GM19025 (cell line): ENCODE measurements around the gene BARX1.
"Not testable (repeated sequence)": the region's sequence is repeated elsewhere in the genome, so short reads cannot be mapped to it uniquely, and the experiment has no call there.

ENCODE experiments used
- ATAC-seq: cut with Tn5 transposase; IDR thresholded peaks from one replicate; pipeline ENCODE4 v1.9.1; 2021; ENCODE audit warnings: mild to moderate bottlenecking, low read depth, moderate library complexity; ENCODE audit not compliant: unreplicated experiment

BARX1 gene, protein sequence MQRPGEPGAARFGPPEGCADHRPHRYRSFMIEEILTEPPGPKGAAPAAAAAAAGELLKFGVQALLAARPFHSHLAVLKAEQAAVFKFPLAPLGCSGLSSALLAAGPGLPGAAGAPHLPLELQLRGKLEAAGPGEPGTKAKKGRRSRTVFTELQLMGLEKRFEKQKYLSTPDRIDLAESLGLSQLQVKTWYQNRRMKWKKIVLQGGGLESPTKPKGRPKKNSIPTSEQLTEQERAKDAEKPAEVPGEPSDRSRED

DNA sequence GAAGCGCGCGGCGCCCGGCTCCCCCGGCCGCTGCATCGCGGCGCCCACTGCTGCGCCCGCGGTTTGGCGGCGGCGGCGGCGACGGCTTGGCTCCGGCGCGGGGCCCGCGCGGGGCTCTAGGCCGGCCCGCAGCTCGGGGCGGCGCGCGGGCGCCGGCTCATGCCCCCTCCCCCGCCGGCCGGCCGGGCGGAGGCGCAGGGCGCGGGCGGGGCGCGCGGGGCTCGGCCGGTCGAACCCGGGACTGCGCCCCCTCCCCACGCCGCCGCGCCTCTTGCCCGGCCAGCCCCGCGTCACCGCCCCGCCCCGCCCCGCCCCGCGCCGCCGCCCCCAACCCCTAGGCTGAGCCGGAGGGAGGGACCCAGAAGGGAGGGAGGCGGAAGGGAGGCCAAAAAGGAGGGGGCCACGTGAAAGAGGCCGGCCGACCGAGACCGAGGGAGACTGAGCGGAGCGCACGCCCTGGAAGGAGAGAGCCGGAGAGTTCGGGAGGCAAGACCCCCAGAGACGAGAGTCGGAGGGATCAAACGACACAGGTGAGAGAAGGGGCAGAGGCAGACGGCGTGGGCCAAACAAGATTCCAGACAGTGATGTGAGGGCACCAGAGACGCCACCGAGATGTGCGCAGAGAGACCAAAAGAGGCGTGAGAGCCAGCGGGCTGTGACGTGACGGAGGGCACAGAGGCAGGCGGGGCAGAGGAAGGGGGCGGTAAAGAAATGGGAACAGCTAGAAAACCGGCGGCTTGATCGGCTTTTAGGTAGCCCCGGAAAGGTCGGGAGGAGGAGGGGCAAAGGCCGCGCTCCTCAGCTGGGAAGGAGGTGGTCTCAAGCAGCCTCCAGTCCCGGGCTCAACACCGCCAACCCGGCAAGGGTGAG is at the start of gene BARX1:
Gene BARX1 (minus strand): TSS at position 245 of the 870 bp plus-strand sequence. CDS start 209 bp downstream, at position 36.
- ATAC-seq = no peak

DNA sequence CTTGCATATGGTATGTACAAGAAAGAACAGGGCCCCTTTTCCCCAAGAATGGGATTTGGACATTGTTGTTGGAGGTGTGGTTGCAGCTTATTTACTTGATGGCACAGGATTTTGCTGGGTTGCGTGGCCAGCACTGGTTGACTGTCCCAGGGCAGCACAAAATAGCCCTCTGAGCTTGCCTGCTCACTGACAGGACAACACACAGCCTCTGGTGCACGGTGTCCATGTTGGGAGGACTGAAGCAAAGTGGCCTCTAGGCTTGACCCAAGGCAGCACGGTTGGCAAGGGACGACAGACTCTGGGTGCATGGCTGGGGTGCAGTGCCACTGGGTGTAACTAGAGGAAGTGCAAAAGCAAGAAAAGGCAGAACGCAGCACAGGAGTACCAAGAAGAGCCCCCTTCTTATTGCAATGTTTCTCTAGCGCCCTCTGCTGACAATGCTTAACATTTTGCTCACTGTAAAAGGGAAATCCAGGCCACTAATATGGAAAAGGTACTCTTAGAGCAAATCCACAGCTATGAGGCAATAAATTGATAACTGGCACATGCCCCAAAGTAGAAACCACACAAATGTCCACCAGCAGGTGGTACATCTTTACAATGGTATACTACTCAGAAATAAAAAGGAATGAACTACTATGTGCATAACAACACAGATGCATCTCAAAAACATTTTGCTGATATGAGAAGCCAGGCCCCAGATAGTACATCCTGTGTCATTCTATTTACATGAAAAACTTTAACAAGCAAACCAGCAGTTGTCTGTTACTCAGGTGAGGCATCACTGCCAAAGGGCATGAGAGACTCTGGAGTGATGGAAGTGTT is 47.4 kb upstream of the BARX1 start:
- ATAC-seq = no peak

DNA sequence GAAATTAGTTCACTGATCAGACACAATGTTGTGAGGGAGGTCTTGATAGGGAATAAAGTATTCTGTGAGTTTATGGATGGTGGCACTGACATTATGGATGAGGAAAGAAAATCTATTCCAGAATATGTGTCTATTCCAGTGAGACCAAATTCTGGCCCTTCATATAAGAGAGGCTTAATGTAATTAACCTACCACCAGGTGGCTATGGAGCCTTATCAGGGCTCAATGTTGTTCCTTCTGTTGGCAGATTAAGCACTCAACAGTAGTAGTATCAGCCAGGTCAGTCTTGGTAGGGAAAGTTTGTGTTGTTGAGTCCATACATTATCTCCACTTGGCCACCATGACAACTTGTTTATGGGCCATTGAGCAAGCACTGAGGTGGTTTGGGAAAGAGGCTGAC is 41.7 kb upstream of the BARX1 start:
- ATAC-seq = no peak

DNA sequence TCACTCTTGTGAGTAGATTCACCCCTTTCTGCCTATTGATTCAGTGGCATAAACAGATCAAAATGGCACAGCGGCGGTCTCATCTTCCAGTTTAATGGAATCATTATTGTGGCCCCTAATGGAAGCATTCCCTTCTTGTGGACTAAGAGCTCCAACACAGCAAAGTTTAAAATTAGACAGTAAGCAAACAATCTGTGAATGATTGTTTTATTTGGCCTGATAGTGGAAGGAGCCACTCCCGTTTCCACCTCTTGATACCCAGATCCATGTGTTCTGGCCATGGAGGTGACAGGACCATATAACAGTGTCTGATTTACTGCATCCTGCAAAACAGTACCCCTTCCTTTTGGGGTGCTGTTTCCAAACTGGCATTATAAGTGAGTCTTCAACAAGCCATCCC is 41.2 kb upstream of the BARX1 start:
- ATAC-seq = no peak

DNA sequence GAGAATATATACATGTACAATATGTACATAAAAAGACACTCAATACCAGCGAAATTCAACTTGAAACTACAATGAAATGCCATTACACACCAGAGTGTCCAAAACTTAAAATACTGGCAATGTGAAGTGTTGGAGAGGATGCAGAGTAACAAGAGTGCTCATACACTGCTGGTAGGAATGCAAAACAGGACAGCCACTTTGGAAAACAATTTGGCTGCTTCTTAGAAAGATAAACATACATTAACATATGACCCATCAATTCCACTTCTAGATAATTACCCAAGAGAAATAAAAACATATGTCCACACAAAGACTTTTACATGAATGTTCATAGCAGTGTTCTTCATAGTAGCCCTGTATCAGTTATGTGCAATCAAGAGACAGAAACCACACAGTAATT is 39.4 kb upstream of the BARX1 start:
- ATAC-seq = no peak

DNA sequence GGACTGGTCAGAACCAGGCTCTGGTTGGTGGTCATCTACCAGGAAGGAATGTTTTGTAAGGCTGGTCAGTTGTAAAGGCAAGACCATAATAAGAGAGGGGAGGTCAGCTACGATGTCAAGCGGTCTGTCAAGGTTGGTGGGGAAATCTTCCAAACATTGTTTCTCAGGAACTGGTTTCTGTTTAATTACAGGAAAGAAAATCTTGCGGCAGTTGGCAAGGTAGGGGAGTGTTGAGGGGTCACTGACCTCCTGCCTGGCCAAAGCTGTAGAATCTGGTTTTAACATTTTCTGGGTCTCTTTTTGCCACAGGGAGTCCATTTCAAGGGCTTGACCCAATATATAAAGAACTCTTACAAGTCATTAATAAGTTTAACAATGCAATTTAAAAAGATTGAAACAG is 39.0 kb upstream of the BARX1 start:
- no peak for ATAC-seq

DNA sequence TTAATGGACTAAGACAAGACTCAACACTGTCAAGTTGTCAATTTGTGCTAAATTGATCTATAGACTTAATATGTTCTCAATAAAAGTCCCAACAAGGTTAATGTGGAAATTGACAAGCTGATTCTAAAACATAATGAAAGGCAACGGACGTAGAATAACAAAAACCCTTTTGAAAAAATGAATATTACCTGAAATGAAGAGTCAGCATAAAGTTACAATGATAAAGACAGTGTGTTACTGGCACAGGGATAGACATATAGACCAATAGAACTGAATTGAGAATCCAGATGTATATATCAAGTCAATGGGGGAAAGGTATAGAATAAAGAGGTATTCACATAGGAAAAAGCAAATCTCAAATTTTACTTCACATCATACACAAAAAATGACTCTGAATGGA is 37.7 kb upstream of the BARX1 start:
- ATAC-seq = no peak

DNA sequence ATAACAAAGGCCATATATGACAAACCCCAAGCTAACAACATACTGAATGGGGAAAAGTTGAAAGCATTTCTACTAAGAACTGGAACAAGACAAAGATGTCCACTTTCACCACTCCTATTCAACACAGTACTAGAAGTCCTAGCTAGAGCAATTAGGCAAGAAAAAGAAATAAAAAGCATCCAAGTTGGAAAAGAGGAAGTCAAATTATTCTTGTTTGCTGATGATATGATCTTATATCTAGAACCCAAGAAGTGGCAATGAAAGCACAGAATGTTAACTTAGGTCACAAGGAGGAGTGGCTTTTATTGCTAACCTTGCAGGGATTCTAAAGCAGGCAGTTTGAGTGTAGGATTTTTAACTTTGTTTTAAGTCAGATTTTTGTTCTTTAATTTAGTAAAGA is 35.3 kb upstream of the BARX1 start:
- no peak for ATAC-seq

DNA sequence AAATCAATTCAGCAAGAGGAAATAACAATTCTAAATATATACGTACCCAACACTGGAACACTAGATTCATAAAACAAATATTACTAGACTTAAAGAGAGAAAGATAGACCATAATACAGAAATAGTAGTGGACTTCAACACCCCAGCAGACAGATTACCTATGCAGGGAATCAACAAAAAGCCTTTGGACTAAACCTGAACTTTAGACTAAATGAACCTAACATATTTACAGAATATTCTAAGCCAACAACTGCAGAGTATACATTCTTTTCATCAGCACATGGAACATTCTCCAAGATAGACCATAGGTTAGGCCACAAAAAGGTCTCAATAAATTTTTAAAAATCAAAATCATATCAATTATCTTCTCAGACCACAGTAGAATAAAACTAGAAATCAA is 32.9 kb upstream of the BARX1 start:
- no peak for ATAC-seq

DNA sequence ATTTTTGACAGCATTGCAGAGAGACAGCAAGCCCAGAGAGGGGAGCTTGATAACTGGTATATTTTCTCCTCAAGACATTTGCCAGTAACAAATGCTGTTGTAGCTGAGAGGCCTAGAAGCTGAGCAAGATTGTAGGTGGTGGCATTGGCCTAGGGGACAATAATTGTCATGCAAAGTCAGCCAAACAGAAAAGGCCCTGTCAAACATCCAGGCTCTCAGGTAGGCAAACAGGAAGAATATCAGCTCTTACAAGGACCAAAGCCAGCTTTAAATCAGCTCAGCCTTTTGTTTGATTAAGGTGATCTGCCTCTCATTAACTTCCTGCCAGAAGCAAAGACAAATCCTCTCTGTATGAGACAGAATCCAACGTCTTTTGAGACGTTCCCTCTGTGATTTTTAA is 29.7 kb upstream of the BARX1 start:
- ATAC-seq = no peak

DNA sequence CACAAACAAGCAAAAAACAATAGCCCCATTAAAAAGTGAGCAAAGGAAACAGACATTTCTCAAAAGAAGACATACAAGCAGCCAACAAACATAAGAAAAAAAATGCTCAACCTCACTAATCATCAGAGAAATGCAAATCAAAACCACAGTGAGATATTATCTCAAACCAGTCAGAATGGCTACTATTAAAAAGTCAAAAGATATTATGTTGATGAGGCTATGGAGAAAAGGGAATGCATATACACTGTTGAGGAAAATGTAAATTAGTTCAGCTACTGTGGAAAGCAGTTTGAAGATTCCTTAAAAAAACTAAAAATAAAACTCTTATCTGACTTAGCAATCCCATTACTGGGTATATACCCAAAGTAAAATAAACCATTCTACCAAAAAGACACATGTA is 28.7 kb upstream of the BARX1 start:
- ATAC-seq = no peak

DNA sequence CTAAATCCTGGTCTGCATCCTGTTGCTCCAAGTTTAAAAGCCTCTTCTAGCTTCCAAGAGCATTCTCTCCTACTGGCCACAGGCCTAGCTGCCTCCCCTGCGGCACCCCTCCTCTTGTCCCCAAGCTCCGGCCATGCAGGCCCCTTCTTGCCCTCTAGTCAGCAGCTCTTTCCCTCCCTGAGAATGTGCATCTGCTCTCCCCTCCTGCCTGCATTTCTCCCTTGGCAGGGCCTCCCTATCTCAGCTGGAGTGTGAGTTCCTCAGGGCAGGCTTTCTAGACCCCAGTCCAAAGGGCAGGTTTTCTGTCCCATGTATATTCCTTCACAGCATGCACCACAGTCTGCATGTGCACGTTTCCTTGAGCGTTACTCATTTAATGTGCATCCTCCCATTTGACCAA is 24.6 kb upstream of the BARX1 start:
- ATAC-seq = no peak

DNA sequence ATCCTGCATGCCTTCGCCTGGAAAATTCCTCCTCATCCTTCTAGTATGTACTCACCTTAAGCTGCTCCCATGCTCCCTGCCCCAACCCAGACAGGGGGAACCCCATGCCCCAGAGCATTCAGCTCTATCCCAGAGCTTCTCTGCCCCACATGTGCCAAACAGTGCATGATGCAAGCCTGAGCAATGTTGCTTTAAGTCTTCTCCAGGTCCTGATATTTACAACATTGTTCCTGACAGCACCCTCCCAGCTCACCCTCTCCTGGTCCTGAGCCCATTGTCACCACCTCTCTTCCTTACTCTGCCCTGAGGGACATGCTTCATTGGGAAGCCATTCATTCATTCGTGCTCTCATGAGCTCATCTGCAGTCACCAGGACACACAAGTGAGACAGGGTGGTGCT is 23.4 kb upstream of the BARX1 start:
- no peak for ATAC-seq

DNA sequence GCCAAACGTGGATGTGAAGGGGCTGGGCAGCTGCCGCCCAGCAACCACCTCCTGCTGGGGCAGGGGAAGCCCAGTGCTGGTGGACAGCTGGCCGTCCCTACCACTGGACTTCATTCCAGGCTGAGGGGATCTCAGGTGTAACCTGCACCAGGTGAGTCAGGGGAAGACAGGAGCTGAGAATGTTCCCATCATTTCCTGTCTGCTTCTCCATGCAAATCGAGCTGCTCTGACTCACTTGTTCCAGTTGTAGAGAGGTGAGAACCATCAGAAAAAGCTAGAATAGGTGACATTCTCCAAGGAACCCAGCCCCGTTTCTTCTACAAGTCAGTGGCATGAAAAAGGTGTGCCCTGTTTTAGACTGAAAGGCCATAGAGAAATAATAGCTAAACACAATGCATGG is 21.8 kb upstream of the BARX1 start:
- ATAC-seq = no peak

DNA sequence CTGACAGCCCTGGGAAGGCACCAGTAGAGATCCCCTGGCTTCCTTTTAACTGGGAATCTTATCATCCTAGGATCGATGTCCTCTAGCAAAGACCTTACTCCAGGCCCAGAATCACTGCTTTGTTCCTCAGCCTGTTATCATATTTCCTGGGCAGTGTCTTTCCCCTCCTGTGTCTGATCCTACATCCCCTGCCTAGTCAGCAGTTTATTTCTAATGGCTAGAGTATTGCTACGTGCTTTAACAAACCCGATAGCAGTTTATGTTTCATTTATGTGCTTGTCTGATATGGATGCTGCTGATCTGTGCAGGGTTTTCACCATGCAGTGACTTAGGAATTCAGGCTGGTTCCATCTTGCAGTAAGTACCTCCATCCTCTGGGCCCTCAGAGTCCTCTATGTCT is 20.9 kb upstream of the BARX1 start:
- no peak for ATAC-seq

DNA sequence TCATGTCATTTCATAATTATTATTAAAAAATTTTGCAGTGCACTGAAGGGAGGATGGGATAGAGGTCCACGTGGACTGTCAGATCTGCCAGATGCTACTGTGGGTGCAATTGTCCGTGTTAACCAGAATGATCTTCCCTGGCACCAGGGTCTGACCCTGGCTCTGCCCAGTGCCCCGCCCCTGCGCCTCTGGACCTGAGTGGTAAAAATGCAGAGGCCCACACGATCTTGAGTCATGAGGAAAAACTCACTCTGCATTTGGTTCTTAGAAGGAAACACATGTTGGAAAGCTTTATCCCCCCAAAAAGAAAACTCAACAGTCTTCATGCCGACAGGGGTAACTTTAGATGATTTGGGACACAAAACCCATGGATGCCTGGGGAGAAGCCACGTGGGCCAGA is 20.1 kb upstream of the BARX1 start:
- ATAC-seq = no peak

DNA sequence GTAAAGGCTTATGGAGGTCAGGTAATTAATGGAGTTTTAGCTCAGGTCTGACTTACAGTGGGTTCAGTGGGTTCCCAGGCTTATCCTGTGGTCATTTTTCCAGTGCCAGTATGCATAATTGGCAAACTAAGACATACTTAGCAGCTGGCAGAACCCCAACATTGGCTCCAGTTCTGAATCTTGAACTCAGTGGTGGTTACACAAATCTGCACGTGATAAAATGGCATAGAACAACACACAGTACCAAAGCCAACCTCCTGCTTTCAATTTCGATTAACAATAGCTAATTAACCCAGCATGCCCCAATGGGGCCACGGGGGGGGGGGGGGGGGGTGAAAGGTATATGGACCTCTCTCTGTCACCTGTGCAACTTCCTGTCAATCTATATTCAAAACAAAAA is 19.0 kb upstream of the BARX1 start:
- no peak for ATAC-seq

DNA sequence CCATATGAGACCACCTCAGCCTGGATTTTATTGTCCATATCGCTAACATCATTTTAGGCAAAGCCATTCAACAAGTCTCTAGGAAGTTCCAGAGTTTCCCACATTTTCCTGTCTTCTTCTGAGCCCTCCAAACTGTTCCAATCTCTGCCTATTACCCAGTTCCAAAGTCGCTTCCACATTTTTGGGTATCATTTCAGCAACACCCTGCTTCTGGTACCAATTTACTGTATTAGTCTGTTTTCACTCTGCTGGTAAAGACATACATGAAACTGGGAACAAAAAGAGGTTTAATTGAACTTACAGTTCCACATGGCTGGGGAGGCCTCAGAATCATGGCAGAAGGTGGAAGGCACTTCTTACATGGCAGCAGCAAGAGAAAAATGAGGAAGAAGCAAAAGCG is 17.5 kb upstream of the BARX1 start:
- ATAC-seq = not testable (repeated sequence)

DNA sequence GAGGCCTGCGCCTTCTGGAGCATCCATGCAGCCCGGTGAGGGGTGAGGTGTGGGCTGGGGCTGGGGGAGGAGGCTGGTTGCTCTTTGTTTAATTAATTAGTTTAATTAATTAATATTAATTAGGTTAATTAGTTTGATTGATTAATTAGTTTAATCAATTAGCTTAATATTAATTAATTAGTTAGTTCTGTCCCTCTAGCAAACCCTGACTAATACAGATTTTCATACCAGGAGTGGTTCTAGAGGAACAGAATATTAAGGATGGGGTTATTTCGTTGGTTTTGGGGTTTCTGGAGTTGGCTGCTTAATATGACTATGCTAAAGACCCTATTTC is 14.1 kb upstream of the BARX1 start:
- no peak for ATAC-seq

DNA sequence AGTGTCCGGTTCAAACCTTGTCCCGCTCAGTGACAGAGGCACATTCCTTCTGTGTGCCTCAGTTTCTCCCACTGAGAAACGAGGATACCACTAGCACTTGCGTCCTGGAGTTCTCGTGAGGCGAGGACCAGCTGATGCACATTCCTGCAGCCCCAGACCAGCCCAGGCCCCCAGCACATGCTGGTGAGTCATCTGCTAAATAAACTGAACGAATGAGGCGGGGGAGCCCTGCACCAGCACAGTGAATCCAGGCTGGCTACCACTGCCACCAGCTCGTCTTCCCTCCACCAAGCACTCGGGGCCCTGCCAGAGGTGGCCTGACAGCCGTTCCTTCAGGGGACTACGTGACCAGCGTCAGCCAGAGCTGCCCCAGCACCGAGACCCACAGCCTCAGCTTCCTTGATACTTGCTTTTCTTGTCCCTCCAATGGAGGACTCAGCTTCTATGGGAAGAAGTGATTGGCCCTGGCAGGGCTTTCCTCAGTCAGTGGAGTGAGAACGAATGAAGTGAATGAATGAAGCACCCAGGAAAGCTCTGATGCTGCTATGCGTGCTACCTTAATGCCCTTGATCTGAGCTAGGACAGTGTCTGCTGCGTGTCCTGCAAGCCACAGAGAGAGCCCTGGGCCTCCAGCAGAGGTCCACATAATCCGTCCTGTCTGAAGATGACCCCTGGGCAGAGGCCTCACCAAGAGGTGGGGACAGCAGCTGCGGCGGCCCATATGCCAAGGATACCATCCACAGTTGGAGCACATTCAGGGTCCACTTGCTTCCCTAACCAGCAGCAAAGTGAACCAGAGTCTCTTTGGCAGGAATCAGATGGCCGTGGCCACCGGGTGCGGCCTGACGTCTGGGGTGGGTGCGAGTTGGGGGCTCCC is 13.5 kb upstream of the BARX1 start:
- ATAC-seq = no peak
